ENCODE results near the gene YPEL1.
"Not testable (repeated sequence)": the region's sequence is repeated elsewhere in the genome, so short reads cannot be mapped to it uniquely, and the experiment has no call there.

DNA sequence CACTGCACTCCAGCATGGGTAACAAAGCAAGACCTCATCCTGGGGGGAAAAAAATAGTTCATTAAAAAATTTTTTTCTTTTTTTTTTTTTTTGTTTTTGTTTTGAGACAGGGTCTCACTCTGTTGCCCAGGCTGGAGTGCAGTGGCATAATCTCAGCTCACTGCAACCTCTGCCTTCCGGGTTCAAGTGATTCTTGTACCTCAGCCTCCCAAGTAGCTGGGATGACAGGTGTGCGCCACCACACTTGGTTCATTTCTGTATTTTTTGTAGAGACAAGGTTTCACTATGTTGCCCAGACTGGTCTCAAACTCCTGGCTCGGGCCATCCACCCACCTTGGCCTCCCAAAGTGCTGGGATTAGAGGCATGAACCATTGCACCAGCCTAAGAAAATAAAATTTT, 11.1 kb downstream of the YPEL1 start:
- not testable (repeated sequence) for TF ChIP-seq EP300 (IDR thresholded peaks at IDR 0.05; ENCODE audit: borderline replicate concordance in 1 of 2, low read depth in 2 of 2, low read length in 2 of 2); POLR2AphosphoS5 (IDR thresholded peaks at IDR 0.05; ENCODE audit: low read depth, low read length); EGR1 (IDR thresholded peaks at IDR 0.05; ENCODE audit: borderline replicate concordance, low read depth, low read length); EZH2 (IDR thresholded peaks at IDR 0.05; ENCODE audit: low read depth, low read length, severe bottlenecking); RAD21 (IDR thresholded peaks at IDR 0.05 in 1 of 2, conservative IDR thresholded peaks at IDR 0.05 in 1 of 2; ENCODE audit: low read depth in 2 of 2, low read length in 2 of 2); RBBP5 (IDR thresholded peaks at IDR 0.05; ENCODE audit: borderline replicate concordance, low read depth, low read length); SRF (IDR thresholded peaks at IDR 0.05; ENCODE audit: low read depth, low read length); POLR2A (IDR thresholded peaks at IDR 0.05; ENCODE audit: control extremely low read depth in 1 of 2, low read depth in 2 of 2, low read length in 2 of 2); NRF1 (IDR thresholded peaks at IDR 0.05; ENCODE audit: low read depth, low read length); JUND (IDR thresholded peaks at IDR 0.05; ENCODE audit: low read length)
- TF ChIP-seq, protein P1, sequence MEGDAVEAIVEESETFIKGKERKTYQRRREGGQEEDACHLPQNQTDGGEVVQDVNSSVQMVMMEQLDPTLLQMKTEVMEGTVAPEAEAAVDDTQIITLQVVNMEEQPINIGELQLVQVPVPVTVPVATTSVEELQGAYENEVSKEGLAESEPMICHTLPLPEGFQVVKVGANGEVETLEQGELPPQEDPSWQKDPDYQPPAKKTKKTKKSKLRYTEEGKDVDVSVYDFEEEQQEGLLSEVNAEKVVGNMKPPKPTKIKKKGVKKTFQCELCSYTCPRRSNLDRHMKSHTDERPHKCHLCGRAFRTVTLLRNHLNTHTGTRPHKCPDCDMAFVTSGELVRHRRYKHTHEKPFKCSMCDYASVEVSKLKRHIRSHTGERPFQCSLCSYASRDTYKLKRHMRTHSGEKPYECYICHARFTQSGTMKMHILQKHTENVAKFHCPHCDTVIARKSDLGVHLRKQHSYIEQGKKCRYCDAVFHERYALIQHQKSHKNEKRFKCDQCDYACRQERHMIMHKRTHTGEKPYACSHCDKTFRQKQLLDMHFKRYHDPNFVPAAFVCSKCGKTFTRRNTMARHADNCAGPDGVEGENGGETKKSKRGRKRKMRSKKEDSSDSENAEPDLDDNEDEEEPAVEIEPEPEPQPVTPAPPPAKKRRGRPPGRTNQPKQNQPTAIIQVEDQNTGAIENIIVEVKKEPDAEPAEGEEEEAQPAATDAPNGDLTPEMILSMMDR (IDR thresholded peaks at IDR 0.05; ENCODE audit: control extremely low read depth in 1 of 3, insufficient read depth in 1 of 3, low read depth in 1 of 3, low read length in 3 of 3): not testable (repeated sequence)
- TF ChIP-seq, protein P2, sequence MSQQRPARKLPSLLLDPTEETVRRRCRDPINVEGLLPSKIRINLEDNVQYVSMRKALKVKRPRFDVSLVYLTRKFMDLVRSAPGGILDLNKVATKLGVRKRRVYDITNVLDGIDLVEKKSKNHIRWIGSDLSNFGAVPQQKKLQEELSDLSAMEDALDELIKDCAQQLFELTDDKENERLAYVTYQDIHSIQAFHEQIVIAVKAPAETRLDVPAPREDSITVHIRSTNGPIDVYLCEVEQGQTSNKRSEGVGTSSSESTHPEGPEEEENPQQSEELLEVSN (IDR thresholded peaks at IDR 0.05): not testable (repeated sequence)

All from H1 (cell line).